ENCODE data around the gene UBA52. TPM values are rescaled to one million over a fixed set of nuclear protein-coding genes. Genes with fewer than 3 reads are reported as not detected.
A peak's percentile ranks its signal among the peaks of the same experiment; 100 is the strongest.

UBA52 gene
- total and polyA plus RNA-seq, 2 of the 13 experiments (the other 11 are each of a cell fraction or from before 2014, with no cell fraction given), result 959 to 1,782 TPM

- 0 out of 2 replicates have a peak, but pooled peaks have one; percentile 50 for TF ChIP-seq ZNF510 (CRISPR knock-in tag; IDR thresholded peaks at IDR 0.05; ENCODE audit: low read depth)
- TF ChIP-seq ATF4 (CRISPR knock-in tag; IDR thresholded peaks at IDR 0.05), result peak in 1 of 2 experiments; percentile 86; a peak in 2 of 4 replicates
- no peak for TF ChIP-seq IRX3 (CRISPR knock-in tag; IDR thresholded peaks at IDR 0.05; ENCODE audit: borderline replicate concordance, low read depth)
- peak in 1 of 2 experiments; percentile 41; a peak in 1 of 4 replicates for TF ChIP-seq EP300 (IDR thresholded peaks at IDR 0.05; ENCODE audit: low read depth in 2 of 2, low read length in 2 of 2)
- peak; percentile 57 for TF ChIP-seq EP300 (CRISPR knock-in tag; IDR thresholded peaks at IDR 0.05; ENCODE audit: borderline replicate concordance)
- TF ChIP-seq ZNF549 (CRISPR knock-in tag; IDR thresholded peaks at IDR 0.05), result 0 out of 2 replicates have a peak, but pooled peaks have one; percentile 23
- peak; percentile 79; the same call in 1 of the 2 replicates for TF ChIP-seq SMAD3 (CRISPR knock-in tag; IDR thresholded peaks at IDR 0.05)
- TF ChIP-seq ZNF609 (CRISPR knock-in tag; IDR thresholded peaks at IDR 0.05; ENCODE audit: borderline replicate concordance), result peak; percentile 78
- 0 out of 2 replicates have a peak, but pooled peaks have one; percentile 46 for TF ChIP-seq CENPT (CRISPR knock-in tag; IDR thresholded peaks at IDR 0.05; ENCODE audit: low read depth)
- TF ChIP-seq JUN (CRISPR knock-in tag; IDR thresholded peaks at IDR 0.05), result peak; percentile 64; the same call in 1 of the 2 replicates
- no peak for TF ChIP-seq HNRNPUL1 (IDR thresholded peaks at IDR 0.05; ENCODE audit: low read depth, low read length)
- TF ChIP-seq ZFP41 (CRISPR knock-in tag; IDR thresholded peaks at IDR 0.05; ENCODE audit: borderline replicate concordance), result no peak
- no peak for TF ChIP-seq RORA (CRISPR knock-in tag; IDR thresholded peaks at IDR 0.05)
- TF ChIP-seq ZNF431 (CRISPR knock-in tag; IDR thresholded peaks at IDR 0.05; ENCODE audit: borderline replicate concordance, low read depth), result peak; percentile 53; the same call in 1 of the 2 replicates
- TF ChIP-seq ARNTL (CRISPR knock-in tag; IDR thresholded peaks at IDR 0.05), result peak; percentile 95
- 0 out of 2 replicates have a peak, but pooled peaks have one; percentile 52 for TF ChIP-seq KLF11 (CRISPR knock-in tag; IDR thresholded peaks at IDR 0.05)
- TF ChIP-seq FOXO1 (CRISPR knock-in tag; IDR thresholded peaks at IDR 0.05), result peak; percentile 78
- peak; percentile 94 for TF ChIP-seq ZBTB25 (CRISPR knock-in tag; IDR thresholded peaks at IDR 0.05)
- TF ChIP-seq NR2F2 (IDR thresholded peaks at IDR 0.05; ENCODE audit: borderline replicate concordance, low read depth), result no peak
- TF ChIP-seq ZNF331 (CRISPR knock-in tag; IDR thresholded peaks at IDR 0.05), result peak; percentile 96
- no peak for TF ChIP-seq NAIF1 (CRISPR knock-in tag; IDR thresholded peaks at IDR 0.05; ENCODE audit: borderline replicate concordance)
- TF ChIP-seq ZNF30 (CRISPR knock-in tag; IDR thresholded peaks at IDR 0.05), result no peak
- peak; percentile 100 for TF ChIP-seq YY1 (IDR thresholded peaks at IDR 0.05; ENCODE audit: insufficient read depth, insufficient replicate concordance, low read depth, low read length)
These were observed at the start of gene UBA52 (continued) for GRCh38 chr19:18571564-18572344.
